ENCODE measurements around the gene AP5M1. TPM values are rescaled to one million over a fixed set of nuclear protein-coding genes. Genes with fewer than 3 reads are reported as not detected.

The AP5M1 gene
- total and polyA plus RNA-seq, 2 of the 13 experiments (the other 11 are each of a cell fraction or from before 2014, with no cell fraction given) = 14.8 to 35.0 TPM

DNA sequence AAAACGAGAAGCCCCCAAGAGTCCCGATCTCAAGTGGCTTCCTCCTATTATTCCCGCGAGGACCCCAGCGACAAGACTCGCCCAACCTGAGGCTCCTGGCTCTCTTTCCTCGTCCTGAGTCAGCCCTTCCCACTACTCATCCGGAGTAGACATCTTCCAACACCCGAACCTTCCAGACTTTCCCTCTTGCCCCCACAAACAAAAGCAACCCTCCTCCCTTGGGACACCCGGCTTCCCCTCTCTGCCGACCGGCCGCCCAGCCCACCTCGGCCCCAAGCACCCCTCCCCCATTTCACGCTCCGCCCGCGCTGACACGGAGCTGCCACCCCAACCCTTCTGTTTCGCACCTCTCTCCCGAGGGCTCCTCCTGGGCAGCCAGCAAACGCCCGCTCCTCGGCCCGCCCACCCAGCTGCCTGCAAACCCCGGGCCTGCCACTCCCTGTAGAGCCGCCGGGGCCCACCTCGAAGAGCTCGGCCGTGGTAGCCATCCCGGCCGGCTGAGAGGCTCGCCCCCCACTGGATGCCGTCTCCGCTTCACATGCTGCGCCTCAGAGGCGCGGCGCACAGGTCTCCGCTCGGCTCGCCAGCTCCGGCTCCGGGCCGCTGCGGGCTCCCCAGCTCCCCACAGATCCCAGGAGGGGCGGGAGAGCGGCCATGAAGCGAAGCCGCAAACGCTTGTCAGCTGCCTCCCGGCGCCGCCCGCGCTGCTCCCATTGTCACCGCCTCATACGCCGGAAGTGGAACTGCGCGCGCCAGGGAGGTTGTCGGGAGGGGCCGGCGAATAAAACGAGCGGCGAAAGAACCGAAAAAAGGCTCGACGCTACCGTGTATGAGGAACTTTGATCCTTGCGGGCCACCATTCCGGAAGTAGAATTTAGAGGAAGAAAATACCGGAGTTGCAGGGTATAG lies at the start of gene AP5M1, which contains the start of gene EXOC5 (continued):
- TF ChIP-seq, protein P1, sequence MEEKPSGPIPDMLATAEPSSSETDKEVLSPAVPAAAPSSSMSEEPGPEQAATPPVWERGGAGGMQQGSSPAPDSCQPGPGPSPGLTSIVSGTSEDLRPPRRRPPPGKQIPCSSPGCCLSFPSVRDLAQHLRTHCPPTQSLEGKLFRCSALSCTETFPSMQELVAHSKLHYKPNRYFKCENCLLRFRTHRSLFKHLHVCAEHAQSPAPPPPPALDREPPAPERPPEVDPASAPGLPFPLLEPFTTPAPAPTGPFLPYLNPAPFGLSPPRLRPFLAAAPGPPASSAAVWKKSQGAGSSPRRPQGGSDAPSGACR (CRISPR knock-in tag; IDR thresholded peaks at IDR 0.05) = peak; percentile 54; the same call in 1 of the 2 replicates
- TF ChIP-seq KAT7 (CRISPR knock-in tag; IDR thresholded peaks at IDR 0.05; ENCODE audit: borderline replicate concordance) = no peak; the same call in 1 of the 2 replicates
- peak; percentile 90 for TF ChIP-seq ZNF317 (CRISPR knock-in tag; IDR thresholded peaks at IDR 0.05)
- TF ChIP-seq, protein P2, sequence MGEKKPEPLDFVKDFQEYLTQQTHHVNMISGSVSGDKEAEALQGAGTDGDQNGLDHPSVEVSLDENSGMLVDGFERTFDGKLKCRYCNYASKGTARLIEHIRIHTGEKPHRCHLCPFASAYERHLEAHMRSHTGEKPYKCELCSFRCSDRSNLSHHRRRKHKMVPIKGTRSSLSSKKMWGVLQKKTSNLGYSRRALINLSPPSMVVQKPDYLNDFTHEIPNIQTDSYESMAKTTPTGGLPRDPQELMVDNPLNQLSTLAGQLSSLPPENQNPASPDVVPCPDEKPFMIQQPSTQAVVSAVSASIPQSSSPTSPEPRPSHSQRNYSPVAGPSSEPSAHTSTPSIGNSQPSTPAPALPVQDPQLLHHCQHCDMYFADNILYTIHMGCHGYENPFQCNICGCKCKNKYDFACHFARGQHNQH (CRISPR knock-in tag; IDR thresholded peaks at IDR 0.05) = peak; percentile 54; the same call in 1 of the 2 replicates
- TF ChIP-seq PHF21A (CRISPR knock-in tag; IDR thresholded peaks at IDR 0.05) = peak; percentile 71; the same call in 1 of the 2 replicates
- TF ChIP-seq HOXA3 (CRISPR knock-in tag; IDR thresholded peaks at IDR 0.05) = peak; percentile 58; the same call in 1 of the 2 replicates
- TF ChIP-seq, protein P3, sequence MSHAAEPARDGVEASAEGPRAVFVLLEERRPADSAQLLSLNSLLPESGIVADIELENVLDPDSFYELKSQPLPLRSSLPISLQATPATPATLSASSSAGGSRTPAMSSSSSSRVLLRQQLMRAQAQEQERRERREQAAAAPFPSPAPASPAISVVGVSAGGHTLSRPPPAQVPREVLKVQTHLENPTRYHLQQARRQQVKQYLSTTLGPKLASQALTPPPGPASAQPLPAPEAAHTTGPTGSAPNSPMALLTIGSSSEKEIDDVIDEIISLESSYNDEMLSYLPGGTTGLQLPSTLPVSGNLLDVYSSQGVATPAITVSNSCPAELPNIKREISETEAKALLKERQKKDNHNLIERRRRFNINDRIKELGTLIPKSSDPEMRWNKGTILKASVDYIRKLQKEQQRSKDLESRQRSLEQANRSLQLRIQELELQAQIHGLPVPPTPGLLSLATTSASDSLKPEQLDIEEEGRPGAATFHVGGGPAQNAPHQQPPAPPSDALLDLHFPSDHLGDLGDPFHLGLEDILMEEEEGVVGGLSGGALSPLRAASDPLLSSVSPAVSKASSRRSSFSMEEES (CRISPR knock-in tag; IDR thresholded peaks at IDR 0.05) = peak; percentile 45
- TF ChIP-seq MED8 (CRISPR knock-in tag; IDR thresholded peaks at IDR 0.05; ENCODE audit: insufficient replicate concordance) = peak; percentile 80
- TF ChIP-seq, protein P4, sequence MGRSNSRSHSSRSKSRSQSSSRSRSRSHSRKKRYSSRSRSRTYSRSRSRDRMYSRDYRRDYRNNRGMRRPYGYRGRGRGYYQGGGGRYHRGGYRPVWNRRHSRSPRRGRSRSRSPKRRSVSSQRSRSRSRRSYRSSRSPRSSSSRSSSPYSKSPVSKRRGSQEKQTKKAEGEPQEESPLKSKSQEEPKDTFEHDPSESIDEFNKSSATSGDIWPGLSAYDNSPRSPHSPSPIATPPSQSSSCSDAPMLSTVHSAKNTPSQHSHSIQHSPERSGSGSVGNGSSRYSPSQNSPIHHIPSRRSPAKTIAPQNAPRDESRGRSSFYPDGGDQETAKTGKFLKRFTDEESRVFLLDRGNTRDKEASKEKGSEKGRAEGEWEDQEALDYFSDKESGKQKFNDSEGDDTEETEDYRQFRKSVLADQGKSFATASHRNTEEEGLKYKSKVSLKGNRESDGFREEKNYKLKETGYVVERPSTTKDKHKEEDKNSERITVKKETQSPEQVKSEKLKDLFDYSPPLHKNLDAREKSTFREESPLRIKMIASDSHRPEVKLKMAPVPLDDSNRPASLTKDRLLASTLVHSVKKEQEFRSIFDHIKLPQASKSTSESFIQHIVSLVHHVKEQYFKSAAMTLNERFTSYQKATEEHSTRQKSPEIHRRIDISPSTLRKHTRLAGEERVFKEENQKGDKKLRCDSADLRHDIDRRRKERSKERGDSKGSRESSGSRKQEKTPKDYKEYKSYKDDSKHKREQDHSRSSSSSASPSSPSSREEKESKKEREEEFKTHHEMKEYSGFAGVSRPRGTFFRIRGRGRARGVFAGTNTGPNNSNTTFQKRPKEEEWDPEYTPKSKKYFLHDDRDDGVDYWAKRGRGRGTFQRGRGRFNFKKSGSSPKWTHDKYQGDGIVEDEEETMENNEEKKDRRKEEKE (IDR thresholded peaks at IDR 0.05) = no peak
- no peak; the same call in 1 of the 2 replicates for TF ChIP-seq PHF20 (CRISPR knock-in tag; IDR thresholded peaks at IDR 0.05)
- TF ChIP-seq, protein P5, sequence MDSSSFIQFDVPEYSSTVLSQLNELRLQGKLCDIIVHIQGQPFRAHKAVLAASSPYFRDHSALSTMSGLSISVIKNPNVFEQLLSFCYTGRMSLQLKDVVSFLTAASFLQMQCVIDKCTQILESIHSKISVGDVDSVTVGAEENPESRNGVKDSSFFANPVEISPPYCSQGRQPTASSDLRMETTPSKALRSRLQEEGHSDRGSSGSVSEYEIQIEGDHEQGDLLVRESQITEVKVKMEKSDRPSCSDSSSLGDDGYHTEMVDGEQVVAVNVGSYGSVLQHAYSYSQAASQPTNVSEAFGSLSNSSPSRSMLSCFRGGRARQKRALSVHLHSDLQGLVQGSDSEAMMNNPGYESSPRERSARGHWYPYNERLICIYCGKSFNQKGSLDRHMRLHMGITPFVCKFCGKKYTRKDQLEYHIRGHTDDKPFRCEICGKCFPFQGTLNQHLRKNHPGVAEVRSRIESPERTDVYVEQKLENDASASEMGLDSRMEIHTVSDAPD (CRISPR knock-in tag; IDR thresholded peaks at IDR 0.05) = no peak
- TF ChIP-seq SMC3 (IDR thresholded peaks at IDR 0.05; ENCODE audit: low read length) = no peak
- no peak for TF ChIP-seq ZNF619 (CRISPR knock-in tag; IDR thresholded peaks at IDR 0.05)
- TF ChIP-seq, protein P6, sequence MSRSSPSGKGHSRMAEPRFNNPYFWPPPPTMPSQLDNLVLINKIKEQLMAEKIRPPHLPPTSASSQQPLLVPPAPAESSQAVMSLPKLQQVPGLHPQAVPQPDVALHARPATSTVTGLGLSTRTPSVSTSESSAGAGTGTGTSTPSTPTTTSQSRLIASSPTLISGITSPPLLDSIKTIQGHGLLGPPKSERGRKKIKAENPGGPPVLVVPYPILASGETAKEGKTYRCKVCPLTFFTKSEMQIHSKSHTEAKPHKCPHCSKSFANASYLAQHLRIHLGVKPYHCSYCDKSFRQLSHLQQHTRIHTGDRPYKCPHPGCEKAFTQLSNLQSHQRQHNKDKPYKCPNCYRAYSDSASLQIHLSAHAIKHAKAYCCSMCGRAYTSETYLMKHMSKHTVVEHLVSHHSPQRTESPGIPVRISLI (CRISPR knock-in tag; IDR thresholded peaks at IDR 0.05; ENCODE audit: borderline replicate concordance) = peak; percentile 69; the same call in 1 of the 2 replicates
- TF ChIP-seq, protein P7, sequence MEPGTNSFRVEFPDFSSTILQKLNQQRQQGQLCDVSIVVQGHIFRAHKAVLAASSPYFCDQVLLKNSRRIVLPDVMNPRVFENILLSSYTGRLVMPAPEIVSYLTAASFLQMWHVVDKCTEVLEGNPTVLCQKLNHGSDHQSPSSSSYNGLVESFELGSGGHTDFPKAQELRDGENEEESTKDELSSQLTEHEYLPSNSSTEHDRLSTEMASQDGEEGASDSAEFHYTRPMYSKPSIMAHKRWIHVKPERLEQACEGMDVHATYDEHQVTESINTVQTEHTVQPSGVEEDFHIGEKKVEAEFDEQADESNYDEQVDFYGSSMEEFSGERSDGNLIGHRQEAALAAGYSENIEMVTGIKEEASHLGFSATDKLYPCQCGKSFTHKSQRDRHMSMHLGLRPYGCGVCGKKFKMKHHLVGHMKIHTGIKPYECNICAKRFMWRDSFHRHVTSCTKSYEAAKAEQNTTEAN (CRISPR knock-in tag; conservative IDR thresholded peaks at IDR 0.05) = no peak; the same call in 1 of the 2 replicates
- TF ChIP-seq ZNF773 (CRISPR knock-in tag; IDR thresholded peaks at IDR 0.05; ENCODE audit: borderline replicate concordance) = no peak
- peak; percentile 50; the same call in 1 of the 2 replicates for TF ChIP-seq RXRA (CRISPR knock-in tag; IDR thresholded peaks at IDR 0.05)
